Measurements from ENCODE around the gene KRTAP12-3. TPM values are rescaled to one million over a fixed set of nuclear protein-coding genes. Genes with fewer than 3 reads are reported as not detected.

KRTAP12-3 gene
- total RNA-seq, 3 donors from 2014 or later (not counting 1 experiment from before 2014, with no cell fraction given) = 1.0 to 1.1 TPM; not detected in 1

DNA sequence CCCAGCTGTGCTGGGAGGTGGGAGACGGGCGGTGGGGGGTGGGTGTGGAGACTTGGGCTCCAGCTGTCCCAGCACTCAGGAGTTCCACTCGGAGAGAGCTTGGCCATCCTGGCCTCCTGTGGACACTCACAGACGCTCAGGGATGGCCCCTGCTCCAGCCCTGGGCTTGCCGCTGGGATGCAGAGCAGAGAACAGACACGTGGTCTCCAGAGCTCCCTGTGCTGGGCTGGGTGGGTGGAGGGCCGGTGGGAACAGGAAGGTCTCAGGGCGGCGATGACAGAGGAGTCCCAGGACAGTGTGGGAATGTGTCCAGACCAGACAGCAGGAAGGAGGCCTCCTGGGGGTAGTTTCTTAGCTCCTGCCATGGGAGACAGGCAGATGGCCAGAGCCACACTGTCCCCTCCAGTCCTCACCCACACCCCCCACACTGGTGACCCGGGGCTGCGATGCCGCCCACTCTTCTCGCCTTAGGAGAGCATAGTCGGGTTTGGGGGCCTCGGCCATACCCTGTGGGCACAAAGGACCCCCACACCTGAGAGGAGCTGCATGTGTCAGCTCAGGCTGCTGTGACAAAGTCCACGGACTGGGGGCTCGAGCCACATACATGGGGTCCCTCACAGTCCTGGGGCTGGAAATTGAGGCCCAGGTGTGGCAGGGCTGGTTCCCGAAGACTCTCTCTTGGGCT lies 28.9 kb upstream of the KRTAP12-3 start:
- Mint-ChIP-seq H3K27ac (peak overlapping the region; percentile 79), H3K36me3 (peaks cover 44% of the 10 kb centered on the region), H3K4me3 (no peak overlapping the region), H3K9me3 (peaks cover 14 to 28% of the 10 kb centered on the region in 2 donors), H3K27me3 (ENCODE audit: low read depth in 2 of 2) (peaks cover 0 to 3% of the 10 kb centered on the region in 2 donors), H3K4me1 (peaks cover 43 to 59% of the 10 kb centered on the region in 2 donors)
- peaks cover 56% of the 10 kb centered on the region for H3K4me1 ChIP-seq (ENCODE audit: control insufficient read depth, insufficient read depth, low read length)
- no peaks in the 10 kb centered on the region for H3K36me3 ChIP-seq (ENCODE audit: control insufficient read depth, insufficient read depth, low read length)
- no peaks in the 10 kb centered on the region for H3K27me3 ChIP-seq (ENCODE audit: control insufficient read depth, insufficient read depth, low read length)
- H3K4me3 ChIP-seq (ENCODE audit: low read length) = no peak overlapping the region
- no peak for DNase-seq
- no peak for ATAC-seq
- peaks cover 22% of the 10 kb centered on the region for H3K9me3 ChIP-seq (ENCODE audit: control insufficient read depth, insufficient read depth, low read length)
- WGBS (ENCODE audit: insufficient coverage) = 83% methylated on average over 18 of the region's 18 CpGs
- TF ChIP-seq, protein P1, sequence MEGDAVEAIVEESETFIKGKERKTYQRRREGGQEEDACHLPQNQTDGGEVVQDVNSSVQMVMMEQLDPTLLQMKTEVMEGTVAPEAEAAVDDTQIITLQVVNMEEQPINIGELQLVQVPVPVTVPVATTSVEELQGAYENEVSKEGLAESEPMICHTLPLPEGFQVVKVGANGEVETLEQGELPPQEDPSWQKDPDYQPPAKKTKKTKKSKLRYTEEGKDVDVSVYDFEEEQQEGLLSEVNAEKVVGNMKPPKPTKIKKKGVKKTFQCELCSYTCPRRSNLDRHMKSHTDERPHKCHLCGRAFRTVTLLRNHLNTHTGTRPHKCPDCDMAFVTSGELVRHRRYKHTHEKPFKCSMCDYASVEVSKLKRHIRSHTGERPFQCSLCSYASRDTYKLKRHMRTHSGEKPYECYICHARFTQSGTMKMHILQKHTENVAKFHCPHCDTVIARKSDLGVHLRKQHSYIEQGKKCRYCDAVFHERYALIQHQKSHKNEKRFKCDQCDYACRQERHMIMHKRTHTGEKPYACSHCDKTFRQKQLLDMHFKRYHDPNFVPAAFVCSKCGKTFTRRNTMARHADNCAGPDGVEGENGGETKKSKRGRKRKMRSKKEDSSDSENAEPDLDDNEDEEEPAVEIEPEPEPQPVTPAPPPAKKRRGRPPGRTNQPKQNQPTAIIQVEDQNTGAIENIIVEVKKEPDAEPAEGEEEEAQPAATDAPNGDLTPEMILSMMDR (IDR thresholded peaks at IDR 0.05) = no peak
- H3K27ac ChIP-seq (ENCODE audit: low read length) = peak overlapping the region; percentile 8
- intact Hi-C loops (cut with micrococcal nuclease) = loop anchor here (10.0 kb wide), 1 partner anchor 86 kb away; the partner anchor contains the start of gene TSPEAR

DNA sequence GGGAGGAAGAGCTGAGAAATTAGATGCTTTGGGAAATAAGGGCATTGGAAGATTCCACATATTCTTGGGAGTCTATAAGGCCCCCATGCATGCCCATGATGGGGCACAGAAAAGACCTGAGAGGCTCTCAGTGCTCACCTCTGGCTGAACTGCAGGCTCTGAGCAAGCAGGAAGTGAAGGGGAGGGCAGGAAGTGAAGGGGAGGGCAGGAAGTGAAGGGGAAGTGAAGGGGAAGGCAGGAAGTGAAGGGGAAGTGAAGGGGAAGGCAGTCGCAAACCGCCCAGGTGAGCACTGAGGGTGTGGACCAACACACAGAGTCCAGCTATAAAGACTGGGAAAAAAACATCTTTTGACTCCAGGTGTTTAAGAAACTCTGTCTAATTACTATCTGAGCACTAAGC lies 27.3 kb upstream of the KRTAP12-3 start:
- peak overlapping the region; percentile 51 for H3K4me3 Mint-ChIP-seq
- ATAC-seq (no peak), DNase-seq (peak in 1 of 2 donors; percentile 28)
- peaks cover 36 to 46% of the 10 kb centered on the region in 2 donors for H3K4me1 Mint-ChIP-seq
- H3K36me3 Mint-ChIP-seq = peaks cover 34% of the 10 kb centered on the region
- intact Hi-C loops (cut with micrococcal nuclease) = no loop called here
- no peaks in the 10 kb centered on the region for H3K27me3 ChIP-seq (ENCODE audit: control insufficient read depth, insufficient read depth, low read length)
- H3K36me3 ChIP-seq (ENCODE audit: control insufficient read depth, insufficient read depth, low read length) = no peaks in the 10 kb centered on the region
- H3K27me3 Mint-ChIP-seq (ENCODE audit: low read depth in 2 of 2) = peaks cover 3 to 10% of the 10 kb centered on the region in 2 donors
- peaks cover 22% of the 10 kb centered on the region for H3K9me3 ChIP-seq (ENCODE audit: control insufficient read depth, insufficient read depth, low read length)
- whole genome bisulfite sequencing (ENCODE audit: insufficient coverage) = 45% methylated on average over 2 of the region's 2 CpGs
- peak overlapping the region; percentile 79 for H3K27ac Mint-ChIP-seq
- peaks cover 52% of the 10 kb centered on the region for H3K4me1 ChIP-seq (ENCODE audit: control insufficient read depth, insufficient read depth, low read length)
- H3K4me3 ChIP-seq (ENCODE audit: low read length) = no peak overlapping the region
- TF ChIP-seq, protein P1 (IDR thresholded peaks at IDR 0.05) = no peak
- H3K9me3 Mint-ChIP-seq = peaks cover 9 to 22% of the 10 kb centered on the region in 2 donors
- H3K27ac ChIP-seq (ENCODE audit: low read length) = peak overlapping the region; percentile 26

DNA sequence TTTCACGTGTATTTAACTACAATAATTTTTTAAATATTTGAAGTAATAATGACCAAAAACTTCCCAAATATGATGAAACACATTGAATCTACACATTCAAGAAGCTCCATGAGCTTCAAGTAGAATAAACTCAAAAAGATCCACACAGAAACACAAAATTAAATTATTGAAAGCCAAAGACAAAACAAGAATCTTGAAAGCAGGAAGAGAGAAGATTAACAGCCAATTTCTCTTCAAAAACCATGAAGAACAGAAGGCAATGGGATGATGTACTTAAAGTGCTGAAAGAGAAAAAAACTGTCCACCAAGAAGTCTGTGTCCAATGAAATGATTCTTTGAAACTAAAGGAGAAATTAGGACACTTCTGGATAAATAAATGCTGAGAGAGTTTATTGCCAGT lies 25.7 kb upstream of the KRTAP12-3 start:
- no peak for ATAC-seq

More for the DNA sequence above, 25.7 kb upstream of the KRTAP12-3 start:
- Mint-ChIP-seq H3K36me3 (peaks cover 34% of the 10 kb centered on the region), H3K27me3 (ENCODE audit: low read depth in 2 of 2) (peaks cover 3 to 17% of the 10 kb centered on the region in 2 donors), H3K4me3 (no peak overlapping the region), H3K9me3 (peaks cover 9 to 22% of the 10 kb centered on the region in 2 donors), H3K27ac (no peak overlapping the region), H3K4me1 (peaks cover 24 to 29% of the 10 kb centered on the region in 2 donors)
- TF ChIP-seq, protein P1 (IDR thresholded peaks at IDR 0.05) = no peak
- Histone ChIP-seq H3K27ac (ENCODE audit: low read length) (no peak overlapping the region), H3K36me3 (ENCODE audit: control insufficient read depth, insufficient read depth, low read length) (no peaks in the 10 kb centered on the region), H3K9me3 (ENCODE audit: control insufficient read depth, insufficient read depth, low read length) (peaks cover 22% of the 10 kb centered on the region), H3K4me1 (ENCODE audit: control insufficient read depth, insufficient read depth, low read length) (peaks cover 36% of the 10 kb centered on the region), H3K4me3 (ENCODE audit: low read length) (no peak overlapping the region), H3K27me3 (ENCODE audit: control insufficient read depth, insufficient read depth, low read length) (no peaks in the 10 kb centered on the region)
- WGBS (ENCODE audit: insufficient coverage) = 100% methylated on average over 1 of the region's 1 CpG
- intact Hi-C loops (cut with micrococcal nuclease) = no loop called here
- DNase-seq = no peak
